Astrocyte (in vitro differentiated cells and primary cell): ENCODE measurements around the gene PLCG1. TPM values are rescaled to one million over a fixed set of nuclear protein-coding genes. Genes with fewer than 3 reads are reported as not detected.

Source experiments
- DNase-seq: peaks from one replicate; pipeline ENCODE4 v3.0.0-alpha.2; 2010; ENCODE audit warnings: low read depth
- FAIRE-seq: peaks from 2 replicates; lab custom pipeline; 2011; peaks lifted over from hg19 to GRCh38; lab: Jason Lieb, UNC
- H2AFZ ChIP-seq: 2 replicates; pipeline ENCODE4 v1.6.0; 2012; ENCODE audit warnings: low read depth, low read length, inconsistent platforms
- H3K27ac ChIP-seq: 2 replicates; pipeline ENCODE4 v1.5.1; 2011; ENCODE audit warnings: low read depth, low read length, inconsistent platforms
- H3K27me3 ChIP-seq: 2 replicates; pipeline ENCODE4 v1.6.0; 2011; ENCODE audit warnings: low read length, inconsistent platforms; ENCODE audit not compliant: insufficient read depth
- H3K36me3 ChIP-seq: 2 replicates; pipeline ENCODE4 v1.5.1; 2011; ENCODE audit warnings: low read length, inconsistent platforms; ENCODE audit not compliant: insufficient read depth
- H3K4me1 ChIP-seq: 2 replicates; pipeline ENCODE4 v1.5.1; 2011; ENCODE audit warnings: low read length, inconsistent platforms; ENCODE audit not compliant: insufficient read depth
- H3K4me2 ChIP-seq: 2 replicates; pipeline ENCODE4 v1.6.0; 2012; ENCODE audit warnings: low read length, inconsistent platforms
- H3K4me3 ChIP-seq: 2 replicates; pipeline ENCODE4 v1.5.1; 2011; ENCODE audit warnings: low read depth, mild to moderate bottlenecking, low read length, inconsistent platforms; ENCODE audit not compliant: insufficient read depth
- H3K79me2 ChIP-seq: 2 replicates; pipeline ENCODE4 v1.6.0; 2012; ENCODE audit warnings: mild to moderate bottlenecking, low read length, inconsistent platforms; ENCODE audit not compliant: insufficient read depth
- H3K9ac ChIP-seq: 2 replicates; pipeline ENCODE4 v1.6.0; 2012; ENCODE audit warnings: mild to moderate bottlenecking, low read length, inconsistent platforms
- H3K9me3 ChIP-seq: 2 replicates; pipeline ENCODE4 v1.5.1; 2012; ENCODE audit warnings: low read depth, mild to moderate bottlenecking, low read length, inconsistent platforms; ENCODE audit not compliant: insufficient read depth
- H4K20me1 ChIP-seq: 2 replicates; pipeline ENCODE4 v1.6.0; 2012; ENCODE audit warnings: low read length, inconsistent platforms; ENCODE audit not compliant: insufficient read depth
- H3K27ac Mint-ChIP-seq: one replicate; pipeline ENCODE4 v1.8.0; 2021; ENCODE audit warnings: mild to moderate bottlenecking, mixed read lengths; ENCODE audit not compliant: unreplicated experiment
- H3K27me3 Mint-ChIP-seq: one replicate; pipeline ENCODE4 v1.8.0; 2021; ENCODE audit warnings: low read depth, mixed read lengths; ENCODE audit not compliant: unreplicated experiment
- H3K36me3 Mint-ChIP-seq: one replicate; pipeline ENCODE4 v1.8.0; 2021; ENCODE audit warnings: low read depth, mixed read lengths; ENCODE audit not compliant: unreplicated experiment
- H3K4me1 Mint-ChIP-seq: one replicate; pipeline ENCODE4 v1.8.0; 2021; ENCODE audit warnings: low read depth, mixed read lengths; ENCODE audit not compliant: unreplicated experiment
- H3K4me3 Mint-ChIP-seq: one replicate; pipeline ENCODE4 v1.8.0; 2021; ENCODE audit warnings: mild to moderate bottlenecking, moderate library complexity, mixed read lengths; ENCODE audit not compliant: unreplicated experiment
- H3K9me3 Mint-ChIP-seq: one replicate; pipeline ENCODE4 v1.8.0; 2021; ENCODE audit warnings: mild to moderate bottlenecking, mixed read lengths; ENCODE audit not compliant: unreplicated experiment
- EZH2 ChIP-seq: IDR thresholded peaks from 2 replicates; pipeline ENCODE4 v1.6.1; 2012; ENCODE audit warnings: mild to moderate bottlenecking, low read length, inconsistent platforms; ENCODE audit not compliant: insufficient read depth
- total RNA-seq: library from RNA; stranded (reverse); gene quantifications from 2 replicates; pipeline ENCODE4 v1.2.1, GENCODE V29; 2021
- TF ChIP-seq, protein P1 (sequence below): IDR thresholded peaks from 2 replicates; pipeline ENCODE4 v1.5.1; 2011; ENCODE audit warnings: low read depth, mild to moderate bottlenecking, inconsistent platforms, low read length, moderate library complexity; ENCODE audit not compliant: insufficient read depth

PLCG1 gene
- total RNA-seq, 1 donor from 2014 or later: 129 TPM

DNA sequence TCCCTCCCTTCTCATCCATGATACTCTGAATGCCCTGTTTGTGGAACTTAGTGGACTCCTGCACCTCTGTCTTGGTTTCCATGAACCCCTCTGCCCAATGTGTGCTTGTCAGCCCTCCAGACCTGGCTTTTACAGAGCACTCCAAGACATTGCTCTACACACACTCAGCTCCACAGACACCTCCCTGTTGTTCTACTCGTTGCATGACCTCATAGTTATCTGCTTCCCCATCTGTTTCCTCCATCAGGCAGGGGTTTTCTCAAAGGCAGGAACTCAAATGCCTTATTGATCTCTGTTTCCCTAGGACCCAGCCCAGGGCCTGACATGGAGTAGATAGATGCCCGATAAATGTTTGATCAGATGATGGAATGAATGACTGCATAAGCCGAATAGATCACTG is 13.3 kb downstream of the PLCG1 start:
- Mint-ChIP-seq H3K27ac (no peak overlapping the region), H3K36me3 (peaks cover 8% of the 10 kb centered on the region), H3K4me3 (peak overlapping the region; percentile 57), H3K4me1 (peaks cover 19% of the 10 kb centered on the region), H3K27me3 (no peaks in the 10 kb centered on the region), H3K9me3 (peaks cover 3% of the 10 kb centered on the region)
- FAIRE-seq (no peak), DNase-seq (no peak)
- Histone ChIP-seq H3K36me3 (no peaks in the 10 kb centered on the region), H4K20me1 (peaks cover 100% of the 10 kb centered on the region), H3K27me3 (no peaks in the 10 kb centered on the region), H3K4me3 (no peak overlapping the region), H2AFZ (no peak overlapping the region), H3K9ac (no peak overlapping the region), H3K79me2 (peaks cover 100% of the 10 kb centered on the region), H3K27ac (no peak overlapping the region), H3K4me1 (peaks cover 11% of the 10 kb centered on the region), H3K4me2 (no peak overlapping the region), H3K9me3 (no peaks in the 10 kb centered on the region)
- TF ChIP-seq, protein P1, sequence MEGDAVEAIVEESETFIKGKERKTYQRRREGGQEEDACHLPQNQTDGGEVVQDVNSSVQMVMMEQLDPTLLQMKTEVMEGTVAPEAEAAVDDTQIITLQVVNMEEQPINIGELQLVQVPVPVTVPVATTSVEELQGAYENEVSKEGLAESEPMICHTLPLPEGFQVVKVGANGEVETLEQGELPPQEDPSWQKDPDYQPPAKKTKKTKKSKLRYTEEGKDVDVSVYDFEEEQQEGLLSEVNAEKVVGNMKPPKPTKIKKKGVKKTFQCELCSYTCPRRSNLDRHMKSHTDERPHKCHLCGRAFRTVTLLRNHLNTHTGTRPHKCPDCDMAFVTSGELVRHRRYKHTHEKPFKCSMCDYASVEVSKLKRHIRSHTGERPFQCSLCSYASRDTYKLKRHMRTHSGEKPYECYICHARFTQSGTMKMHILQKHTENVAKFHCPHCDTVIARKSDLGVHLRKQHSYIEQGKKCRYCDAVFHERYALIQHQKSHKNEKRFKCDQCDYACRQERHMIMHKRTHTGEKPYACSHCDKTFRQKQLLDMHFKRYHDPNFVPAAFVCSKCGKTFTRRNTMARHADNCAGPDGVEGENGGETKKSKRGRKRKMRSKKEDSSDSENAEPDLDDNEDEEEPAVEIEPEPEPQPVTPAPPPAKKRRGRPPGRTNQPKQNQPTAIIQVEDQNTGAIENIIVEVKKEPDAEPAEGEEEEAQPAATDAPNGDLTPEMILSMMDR: no peak

DNA sequence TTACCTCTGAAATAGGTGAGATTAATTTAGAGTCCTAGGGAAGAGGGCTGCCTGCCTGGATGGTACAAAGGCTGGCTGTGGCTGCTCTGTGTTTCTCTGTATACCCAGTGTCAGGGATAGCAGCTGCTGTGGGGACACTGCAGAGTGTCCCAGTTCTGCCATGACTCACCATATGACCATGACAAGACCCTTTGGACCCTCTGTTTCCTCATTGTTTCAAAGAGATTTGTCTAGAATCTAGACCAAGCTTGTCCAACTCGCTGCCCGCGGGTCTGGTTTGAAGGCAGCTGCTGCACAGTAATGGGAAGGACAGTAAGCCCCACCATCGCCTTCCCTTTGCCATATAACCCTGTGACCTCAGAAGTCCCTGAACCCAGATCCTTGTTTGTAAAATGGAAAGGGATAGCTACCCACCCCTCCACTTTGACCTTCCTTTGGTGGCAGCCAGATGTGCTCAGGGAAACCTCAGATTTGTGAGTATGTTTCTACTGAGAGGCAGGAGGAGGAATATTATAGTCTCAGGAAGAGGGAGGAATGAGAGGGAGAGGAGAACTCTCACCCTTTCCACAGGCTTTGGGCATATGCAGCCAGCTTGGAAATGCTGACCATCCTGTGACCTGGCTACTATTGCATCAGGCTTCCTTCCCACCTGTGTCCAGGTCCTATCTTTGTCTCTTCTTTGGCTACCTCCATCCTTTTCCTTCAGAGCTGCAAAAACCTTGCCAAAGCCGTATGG is 14.0 kb downstream of the PLCG1 start:
- Mint-ChIP-seq H3K27ac (no peak overlapping the region), H3K4me1 (peaks cover 19% of the 10 kb centered on the region), H3K27me3 (no peaks in the 10 kb centered on the region), H3K4me3 (peak overlapping the region; percentile 57), H3K36me3 (peaks cover 9% of the 10 kb centered on the region), H3K9me3 (peaks cover 3% of the 10 kb centered on the region)
- H4K20me1 ChIP-seq: peaks cover 100% of the 10 kb centered on the region
- no peaks in the 10 kb centered on the region for H3K9me3 ChIP-seq
- H2AFZ ChIP-seq: no peak overlapping the region
- no peak overlapping the region for H3K9ac ChIP-seq
- no peak for DNase-seq
- FAIRE-seq: no peak
- no peaks in the 10 kb centered on the region for H3K27me3 ChIP-seq
- peaks cover 11% of the 10 kb centered on the region for H3K4me1 ChIP-seq
- H3K36me3 ChIP-seq: no peaks in the 10 kb centered on the region
- TF ChIP-seq, protein P1: no peak
- no peak for TF ChIP-seq EZH2
- no peak overlapping the region for H3K27ac ChIP-seq
- no peak overlapping the region for H3K4me2 ChIP-seq
- H3K4me3 ChIP-seq: no peak overlapping the region
- H3K79me2 ChIP-seq: peaks cover 100% of the 10 kb centered on the region

GRCh38 chr20:41152108-41152757 is 14.9 kb downstream of the PLCG1 start:
- H3K4me3 Mint-ChIP-seq: no peak overlapping the region
- Histone ChIP-seq H4K20me1 (peaks cover 100% of the 10 kb centered on the region), H2AFZ (no peak overlapping the region), H3K4me2 (no peak overlapping the region), H3K27me3 (no peaks in the 10 kb centered on the region), H3K79me2 (peaks cover 100% of the 10 kb centered on the region), H3K36me3 (no peaks in the 10 kb centered on the region), H3K9ac (no peak overlapping the region), H3K9me3 (no peaks in the 10 kb centered on the region), H3K27ac (no peak overlapping the region), H3K4me1 (peaks cover 11% of the 10 kb centered on the region), H3K4me3 (no peak overlapping the region)
- peak overlapping the region; percentile 67 for H3K27ac Mint-ChIP-seq
- FAIRE-seq: no peak
- H3K36me3 Mint-ChIP-seq: peaks cover 12% of the 10 kb centered on the region
- H3K27me3 Mint-ChIP-seq: no peaks in the 10 kb centered on the region
- no peak for DNase-seq
- peaks cover 3% of the 10 kb centered on the region for H3K9me3 Mint-ChIP-seq
- no peak for TF ChIP-seq EZH2
- TF ChIP-seq, protein P1: no peak
- peaks cover 26% of the 10 kb centered on the region for H3K4me1 Mint-ChIP-seq
